Measurements from ENCODE around the gene PLCB1. TPM values are rescaled to one million over a fixed set of nuclear protein-coding genes. Genes with fewer than 3 reads are reported as not detected.

The PLCB1 gene
- polyA plus RNA-seq, 4 donors, result 1.8 to 5.4 (median 2.0) TPM

DNA sequence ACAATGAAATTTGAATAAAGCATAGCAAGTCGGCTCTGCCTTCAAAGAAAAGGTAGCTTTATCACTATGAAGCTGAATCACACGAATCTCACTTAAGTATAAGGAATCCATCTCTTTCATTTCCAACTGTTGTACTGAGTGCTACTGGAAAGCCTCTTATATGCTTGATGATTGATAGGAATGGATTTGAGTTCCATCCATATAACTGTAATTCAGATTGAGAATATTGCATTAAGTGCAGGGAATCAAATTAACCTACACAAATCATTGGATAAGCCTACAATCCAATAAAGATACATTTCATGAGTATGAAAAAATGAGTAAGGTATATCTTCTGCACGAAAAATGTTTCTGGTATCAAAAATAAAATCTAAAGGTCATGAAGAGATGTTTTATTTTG lies 492.0 kb downstream of the PLCB1 start:
- no peaks in the 10 kb centered on the region for H3K36me3 ChIP-seq (ENCODE audit: control insufficient read depth in 3 of 3, insufficient read depth in 2 of 3, low read depth in 1 of 3, low read length in 3 of 3)
- 79 to 82% (median 79%) methylated on average over 3 of the region's 3 CpGs for WGBS, 3 donors
- DNase-seq, result no peak
- no peak overlapping the region for H3K27ac ChIP-seq (ENCODE audit: low read depth in 1 of 3, low read length in 2 of 3)
- FAIRE-seq, result no peak
- H3K9me3 ChIP-seq (ENCODE audit: control insufficient read depth in 2 of 2, insufficient read depth in 1 of 2, low read depth in 1 of 2, low read length in 1 of 2), result no peaks in the 10 kb centered on the region
- no peak overlapping the region for H3K4me3 ChIP-seq (ENCODE audit: low read depth in 1 of 3, low read length in 3 of 3)
- H3K27me3 ChIP-seq (ENCODE audit: control insufficient read depth in 3 of 3, insufficient read depth in 3 of 3, low read length in 3 of 3), result no peaks in the 10 kb centered on the region
- H3K4me1 ChIP-seq (ENCODE audit: control insufficient read depth in 3 of 3, insufficient read depth in 2 of 3, low read depth in 1 of 3, low read length in 2 of 3), result no peaks in the 10 kb centered on the region

DNA sequence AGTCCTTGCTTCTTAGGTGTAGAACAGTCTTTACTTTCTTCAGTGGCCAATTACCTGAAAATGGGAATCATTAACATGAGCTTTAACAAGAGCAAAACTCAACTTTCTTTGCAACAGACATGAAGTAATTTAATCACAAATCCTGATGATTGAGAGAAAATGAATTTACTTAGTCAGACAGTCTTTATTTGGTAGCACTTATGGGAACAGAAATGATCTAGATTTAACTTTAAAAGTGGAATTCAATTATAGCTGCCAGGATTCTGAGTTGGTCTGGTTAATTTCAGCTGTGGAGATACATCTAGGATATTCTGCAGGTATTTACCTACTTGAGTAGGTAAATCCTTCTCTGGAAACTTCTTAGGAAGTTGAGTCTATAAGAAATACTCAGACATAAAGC lies 492.6 kb downstream of the PLCB1 start:
- H3K9me3 ChIP-seq (ENCODE audit: control insufficient read depth in 2 of 2, insufficient read depth in 1 of 2, low read depth in 1 of 2, low read length in 1 of 2), result no peaks in the 10 kb centered on the region
- no peak overlapping the region for H3K27ac ChIP-seq (ENCODE audit: low read depth in 1 of 3, low read length in 2 of 3)
- H3K4me3 ChIP-seq (ENCODE audit: low read depth in 1 of 3, low read length in 3 of 3), result no peak overlapping the region
- no peak for FAIRE-seq
- DNase-seq, result no peak
- no peaks in the 10 kb centered on the region for H3K27me3 ChIP-seq (ENCODE audit: control insufficient read depth in 3 of 3, insufficient read depth in 3 of 3, low read length in 3 of 3)
- H3K4me1 ChIP-seq (ENCODE audit: control insufficient read depth in 3 of 3, insufficient read depth in 2 of 3, low read depth in 1 of 3, low read length in 2 of 3), result no peaks in the 10 kb centered on the region
- H3K36me3 ChIP-seq (ENCODE audit: control insufficient read depth in 3 of 3, insufficient read depth in 2 of 3, low read depth in 1 of 3, low read length in 3 of 3), result no peaks in the 10 kb centered on the region

DNA sequence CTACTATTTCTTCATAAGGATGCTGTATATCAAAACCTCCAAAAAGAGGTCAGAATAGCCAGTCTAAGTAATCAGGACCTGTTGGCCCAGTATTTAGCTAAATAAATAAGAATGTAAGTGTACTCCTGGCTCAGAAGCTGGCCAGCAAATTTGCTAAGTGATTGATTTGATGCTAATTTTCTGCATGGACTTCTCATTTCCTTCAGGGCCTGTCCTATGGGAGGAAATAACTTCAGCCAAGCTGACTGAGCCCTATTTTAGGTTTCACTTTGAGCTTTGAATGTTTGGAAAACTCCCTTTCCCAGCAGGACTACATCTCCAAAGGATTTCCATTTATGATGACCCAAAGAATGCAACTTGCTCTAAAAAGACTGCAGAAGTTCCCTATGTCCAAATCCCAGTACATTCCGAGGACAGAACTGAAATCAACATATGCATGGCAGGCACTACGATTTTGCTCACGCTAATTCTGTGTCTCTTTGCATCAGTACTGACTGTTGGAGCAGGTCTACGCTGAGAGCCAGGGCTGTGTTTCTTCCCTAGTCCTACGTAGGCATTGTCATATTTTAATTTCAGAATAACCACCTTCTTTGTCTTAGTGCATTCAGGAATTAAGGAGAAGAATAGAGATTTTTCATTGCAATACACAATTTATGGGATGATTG lies 495.4 kb downstream of the PLCB1 start:
- FAIRE-seq (no peak), DNase-seq (no peak)
- Histone ChIP-seq H3K4me3 (ENCODE audit: low read depth in 1 of 3, low read length in 3 of 3) (no peak overlapping the region), H3K9me3 (ENCODE audit: control insufficient read depth in 2 of 2, insufficient read depth in 1 of 2, low read depth in 1 of 2, low read length in 1 of 2) (no peaks in the 10 kb centered on the region), H3K27ac (ENCODE audit: low read depth in 1 of 3, low read length in 2 of 3) (no peak overlapping the region), H3K27me3 (ENCODE audit: control insufficient read depth in 3 of 3, insufficient read depth in 3 of 3, low read length in 3 of 3) (no peaks in the 10 kb centered on the region), H3K36me3 (ENCODE audit: control insufficient read depth in 3 of 3, insufficient read depth in 2 of 3, low read depth in 1 of 3, low read length in 3 of 3) (no peaks in the 10 kb centered on the region), H3K4me1 (ENCODE audit: control insufficient read depth in 3 of 3, insufficient read depth in 2 of 3, low read depth in 1 of 3, low read length in 2 of 3) (no peaks in the 10 kb centered on the region)
- 72 to 82% (median 77%) methylated on average over 5 of the region's 5 CpGs for WGBS, 3 donors

DNA sequence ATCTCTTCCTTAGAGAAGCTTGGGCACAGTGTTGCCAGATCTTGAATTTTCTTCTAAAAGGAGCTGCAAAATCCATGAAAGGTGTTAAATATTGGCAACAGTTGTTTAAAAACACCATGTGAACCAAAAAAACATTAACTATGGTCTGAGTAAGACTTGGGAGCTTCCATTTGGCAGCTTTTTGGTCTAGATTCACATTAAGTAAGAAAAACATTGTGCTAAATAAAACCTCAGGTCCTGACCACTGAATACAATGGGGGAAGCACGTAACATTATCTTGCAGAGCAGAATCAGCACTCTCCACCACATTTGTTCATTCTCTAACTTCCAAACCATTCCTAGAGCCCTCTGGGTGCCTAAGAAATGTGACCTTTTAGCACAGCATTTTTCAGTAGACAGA lies 499.2 kb downstream of the PLCB1 start:
- FAIRE-seq, result no peak
- Histone ChIP-seq H3K9me3 (ENCODE audit: control insufficient read depth in 2 of 2, insufficient read depth in 1 of 2, low read depth in 1 of 2, low read length in 1 of 2) (no peaks in the 10 kb centered on the region), H3K4me3 (ENCODE audit: low read depth in 1 of 3, low read length in 3 of 3) (no peak overlapping the region), H3K27ac (ENCODE audit: low read depth in 1 of 3, low read length in 2 of 3) (no peak overlapping the region), H3K36me3 (ENCODE audit: control insufficient read depth in 3 of 3, insufficient read depth in 2 of 3, low read depth in 1 of 3, low read length in 3 of 3) (no peaks in the 10 kb centered on the region), H3K4me1 (ENCODE audit: control insufficient read depth in 3 of 3, insufficient read depth in 2 of 3, low read depth in 1 of 3, low read length in 2 of 3) (no peaks in the 10 kb centered on the region), H3K27me3 (ENCODE audit: control insufficient read depth in 3 of 3, insufficient read depth in 3 of 3, low read length in 3 of 3) (no peaks in the 10 kb centered on the region)
- no peak for DNase-seq
- WGBS, 3 donors, result 86 to 88% (median 86%) methylated on average over 1 of the region's 1 CpG

DNA sequence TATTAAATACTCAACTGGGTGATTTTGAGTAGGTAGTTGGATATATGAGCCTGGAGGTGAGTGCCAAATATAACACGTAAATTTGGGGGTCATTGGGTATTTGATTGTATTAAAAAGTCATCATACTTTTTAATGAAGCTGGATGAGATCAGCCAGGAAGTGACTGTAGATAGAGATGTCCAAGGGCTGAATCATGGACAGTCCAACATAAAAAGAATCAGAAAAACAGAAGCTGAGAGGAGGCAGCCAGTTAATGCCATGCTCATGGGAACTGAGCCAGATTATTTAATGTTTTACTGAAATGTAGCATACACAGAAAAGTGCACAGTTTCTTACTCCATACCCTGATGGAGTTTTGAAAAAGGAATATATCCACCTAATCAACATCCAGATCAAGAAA lies 501.3 kb downstream of the PLCB1 start:
- FAIRE-seq (no peak), DNase-seq (no peak)
- WGBS, 3 donors, result 83 to 97% (median 85%) methylated on average over 1 of the region's 1 CpG
- H3K27ac ChIP-seq (ENCODE audit: low read depth in 1 of 3, low read length in 2 of 3), result no peak overlapping the region
- no peaks in the 10 kb centered on the region for H3K4me1 ChIP-seq (ENCODE audit: control insufficient read depth in 3 of 3, insufficient read depth in 2 of 3, low read depth in 1 of 3, low read length in 2 of 3)
- H3K4me3 ChIP-seq (ENCODE audit: low read depth in 1 of 3, low read length in 3 of 3), result no peak overlapping the region
- no peaks in the 10 kb centered on the region for H3K36me3 ChIP-seq (ENCODE audit: control insufficient read depth in 3 of 3, insufficient read depth in 2 of 3, low read depth in 1 of 3, low read length in 3 of 3)
- H3K9me3 ChIP-seq (ENCODE audit: control insufficient read depth in 2 of 2, insufficient read depth in 1 of 2, low read depth in 1 of 2, low read length in 1 of 2), result no peaks in the 10 kb centered on the region
- no peaks in the 10 kb centered on the region for H3K27me3 ChIP-seq (ENCODE audit: control insufficient read depth in 3 of 3, insufficient read depth in 3 of 3, low read length in 3 of 3)

DNA sequence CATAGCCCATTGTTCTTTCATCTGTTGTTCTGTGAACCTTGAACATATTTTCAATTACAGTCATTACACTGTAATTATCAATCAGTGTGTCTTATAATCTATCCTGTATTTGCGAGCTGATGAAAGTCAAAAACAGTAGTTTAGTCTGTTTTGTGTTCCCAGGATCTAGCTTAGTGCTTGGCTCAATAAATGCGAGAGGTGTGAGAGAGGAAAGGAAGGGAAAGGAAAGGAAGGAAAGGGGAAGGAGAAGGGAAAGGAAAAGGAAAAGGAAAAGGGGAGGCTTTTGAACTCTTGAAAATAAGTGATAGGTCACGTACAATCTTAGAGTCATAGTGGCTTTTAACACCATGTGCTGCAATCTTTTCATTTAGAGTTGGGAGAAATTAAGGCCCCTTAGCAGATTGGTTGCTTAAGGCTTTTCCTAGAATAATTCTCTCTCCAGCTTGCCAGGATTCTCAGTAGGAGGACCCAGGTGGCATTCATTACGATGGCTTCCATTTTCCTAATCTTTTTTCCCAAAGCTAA lies 503.0 kb downstream of the PLCB1 start:
- no peaks in the 10 kb centered on the region for H3K27me3 ChIP-seq (ENCODE audit: control insufficient read depth in 3 of 3, insufficient read depth in 3 of 3, low read length in 3 of 3)
- FAIRE-seq, result no peak
- H3K9me3 ChIP-seq (ENCODE audit: control insufficient read depth in 2 of 2, insufficient read depth in 1 of 2, low read depth in 1 of 2, low read length in 1 of 2), result no peaks in the 10 kb centered on the region
- H3K36me3 ChIP-seq (ENCODE audit: control insufficient read depth in 3 of 3, insufficient read depth in 2 of 3, low read depth in 1 of 3, low read length in 3 of 3), result no peaks in the 10 kb centered on the region
- no peak overlapping the region for H3K4me3 ChIP-seq (ENCODE audit: low read depth in 1 of 3, low read length in 3 of 3)
- WGBS, 3 donors, result 76 to 82% (median 79%) methylated on average over 4 of the region's 4 CpGs
- no peaks in the 10 kb centered on the region for H3K4me1 ChIP-seq (ENCODE audit: control insufficient read depth in 3 of 3, insufficient read depth in 2 of 3, low read depth in 1 of 3, low read length in 2 of 3)
- H3K27ac ChIP-seq (ENCODE audit: low read depth in 1 of 3, low read length in 2 of 3), result no peak overlapping the region
- no peak for DNase-seq

DNA sequence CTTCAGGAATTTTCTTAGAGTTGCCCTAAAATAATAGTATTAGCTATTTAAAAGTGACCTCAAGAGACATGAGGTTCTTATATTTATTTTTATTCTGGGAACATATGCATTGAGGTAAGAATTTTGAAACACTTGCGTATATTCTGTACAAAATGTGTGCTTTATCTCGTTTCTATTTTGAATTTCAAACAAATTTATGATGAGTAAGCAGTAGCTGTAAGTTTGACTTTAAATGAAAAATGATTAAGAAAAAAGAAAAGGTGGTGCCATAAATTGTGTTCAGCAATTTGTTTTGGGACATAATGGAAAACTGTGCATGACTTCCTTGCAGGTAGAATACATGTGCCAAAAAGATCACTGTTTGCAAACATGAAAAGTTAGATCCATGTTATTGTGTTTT lies 503.8 kb downstream of the PLCB1 start:
- H3K27ac ChIP-seq (ENCODE audit: low read depth in 1 of 3, low read length in 2 of 3), result no peak overlapping the region
- DNase-seq (no peak), FAIRE-seq (no peak)
- WGBS, 3 donors, result 82 to 90% (median 88%) methylated on average over 2 of the region's 2 CpGs
- no peaks in the 10 kb centered on the region for H3K4me1 ChIP-seq (ENCODE audit: control insufficient read depth in 3 of 3, insufficient read depth in 2 of 3, low read depth in 1 of 3, low read length in 2 of 3)
- no peaks in the 10 kb centered on the region for H3K36me3 ChIP-seq (ENCODE audit: control insufficient read depth in 3 of 3, insufficient read depth in 2 of 3, low read depth in 1 of 3, low read length in 3 of 3)
- H3K27me3 ChIP-seq (ENCODE audit: control insufficient read depth in 3 of 3, insufficient read depth in 3 of 3, low read length in 3 of 3), result no peaks in the 10 kb centered on the region
- no peak overlapping the region for H3K4me3 ChIP-seq (ENCODE audit: low read depth in 1 of 3, low read length in 3 of 3)
- no peaks in the 10 kb centered on the region for H3K9me3 ChIP-seq (ENCODE audit: control insufficient read depth in 2 of 2, insufficient read depth in 1 of 2, low read depth in 1 of 2, low read length in 1 of 2)

DNA sequence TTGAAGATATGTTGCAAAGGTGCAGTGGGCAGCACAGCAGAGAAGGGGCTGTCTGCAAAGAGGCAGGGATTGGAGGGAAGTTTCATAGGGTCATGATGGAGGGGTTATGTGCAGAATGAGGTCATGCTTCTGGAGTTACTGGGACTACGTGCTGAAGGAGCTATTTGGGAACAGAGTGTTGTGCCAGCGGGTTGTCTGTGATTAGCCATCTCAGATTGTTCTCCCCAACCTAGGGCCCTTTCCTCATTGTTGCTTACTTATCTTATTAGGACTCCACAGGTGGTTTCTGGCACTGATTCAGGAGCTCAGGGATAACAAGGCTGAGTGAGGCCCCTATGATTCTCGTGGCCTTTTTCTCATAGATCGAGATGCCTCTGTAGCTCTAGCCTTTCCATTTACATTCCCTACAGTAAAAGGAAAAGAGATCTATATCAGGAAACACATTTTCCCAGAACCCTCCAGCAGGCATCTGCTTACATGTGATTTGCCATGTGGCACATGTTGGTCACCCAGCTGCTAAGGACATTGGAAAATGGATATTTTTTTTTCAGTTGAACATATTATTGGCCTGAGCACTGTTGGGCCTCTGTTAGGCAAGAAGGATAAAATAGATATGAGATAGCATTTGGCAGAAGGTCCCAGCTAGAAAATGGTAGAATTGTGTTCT lies 507.2 kb downstream of the PLCB1 start:
- no peak for FAIRE-seq
- DNase-seq, result no peak
- H3K27me3 ChIP-seq (ENCODE audit: control insufficient read depth in 3 of 3, insufficient read depth in 3 of 3, low read length in 3 of 3), result no peaks in the 10 kb centered on the region
- H3K4me1 ChIP-seq (ENCODE audit: control insufficient read depth in 3 of 3, insufficient read depth in 2 of 3, low read depth in 1 of 3, low read length in 2 of 3), result no peaks in the 10 kb centered on the region
- H3K4me3 ChIP-seq (ENCODE audit: low read depth in 1 of 3, low read length in 3 of 3), result no peak overlapping the region
- 80 to 87% (median 83%) methylated on average over 4 of the region's 4 CpGs for WGBS, 3 donors
- H3K9me3 ChIP-seq (ENCODE audit: control insufficient read depth in 2 of 2, insufficient read depth in 1 of 2, low read depth in 1 of 2, low read length in 1 of 2), result no peaks in the 10 kb centered on the region
- no peaks in the 10 kb centered on the region for H3K36me3 ChIP-seq (ENCODE audit: control insufficient read depth in 3 of 3, insufficient read depth in 2 of 3, low read depth in 1 of 3, low read length in 3 of 3)
- no peak overlapping the region for H3K27ac ChIP-seq (ENCODE audit: low read depth in 1 of 3, low read length in 2 of 3)

DNA sequence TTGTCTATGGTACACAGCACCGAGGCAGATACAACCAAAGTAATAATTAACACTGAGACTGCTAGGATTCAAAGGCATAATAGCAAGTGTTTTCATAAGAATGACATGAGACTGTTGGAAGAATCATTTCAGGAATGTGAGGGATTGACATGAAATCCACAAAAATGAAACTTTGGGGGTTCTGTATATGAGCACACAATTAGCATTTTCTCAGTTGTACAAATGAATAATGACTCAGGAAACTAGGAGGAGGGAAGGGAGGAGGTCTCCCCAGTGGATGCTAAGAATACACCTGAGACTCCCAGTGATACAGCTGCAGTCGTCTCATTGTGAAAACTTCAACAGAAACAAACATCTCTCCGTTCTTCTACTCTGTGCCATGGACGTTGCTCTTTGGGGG lies 508.4 kb downstream of the PLCB1 start:
- no peaks in the 10 kb centered on the region for H3K36me3 ChIP-seq (ENCODE audit: control insufficient read depth in 3 of 3, insufficient read depth in 2 of 3, low read depth in 1 of 3, low read length in 3 of 3)

More for the DNA sequence above, 508.4 kb downstream of the PLCB1 start:
- H3K27me3 ChIP-seq (ENCODE audit: control insufficient read depth in 3 of 3, insufficient read depth in 3 of 3, low read length in 3 of 3), result no peaks in the 10 kb centered on the region
- H3K4me3 ChIP-seq (ENCODE audit: low read depth in 1 of 3, low read length in 3 of 3), result no peak overlapping the region
- no peaks in the 10 kb centered on the region for H3K9me3 ChIP-seq (ENCODE audit: control insufficient read depth in 2 of 2, insufficient read depth in 1 of 2, low read depth in 1 of 2, low read length in 1 of 2)
- 78 to 91% (median 85%) methylated on average over 4 of the region's 4 CpGs for WGBS, 3 donors
- no peak overlapping the region for H3K27ac ChIP-seq (ENCODE audit: low read depth in 1 of 3, low read length in 2 of 3)
- H3K4me1 ChIP-seq (ENCODE audit: control insufficient read depth in 3 of 3, insufficient read depth in 2 of 3, low read depth in 1 of 3, low read length in 2 of 3), result no peaks in the 10 kb centered on the region
- no peak for FAIRE-seq
- DNase-seq, result no peak
